ENCODE results near the gene SGCD.

Gene SGCD

DNA sequence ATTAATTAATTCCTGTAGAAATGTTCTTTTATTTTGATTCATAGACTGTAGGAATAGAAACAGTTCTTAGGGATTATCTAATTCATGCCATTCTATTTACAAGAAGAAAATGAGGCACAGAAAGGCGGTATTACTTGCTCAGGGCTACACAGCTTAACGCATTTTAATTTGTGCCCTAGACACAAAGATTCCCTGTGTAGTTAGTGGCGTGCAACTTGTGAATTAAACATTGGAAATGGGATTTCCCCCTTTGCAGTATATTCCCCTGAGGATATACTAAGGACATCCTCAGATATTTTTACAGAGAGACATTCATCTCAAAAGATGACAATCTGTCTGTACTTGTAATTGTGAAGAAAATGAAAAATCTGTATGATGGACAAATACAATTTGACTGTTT, 108.1 kb downstream of the SGCD start:
- TF ChIP-seq, protein P1, sequence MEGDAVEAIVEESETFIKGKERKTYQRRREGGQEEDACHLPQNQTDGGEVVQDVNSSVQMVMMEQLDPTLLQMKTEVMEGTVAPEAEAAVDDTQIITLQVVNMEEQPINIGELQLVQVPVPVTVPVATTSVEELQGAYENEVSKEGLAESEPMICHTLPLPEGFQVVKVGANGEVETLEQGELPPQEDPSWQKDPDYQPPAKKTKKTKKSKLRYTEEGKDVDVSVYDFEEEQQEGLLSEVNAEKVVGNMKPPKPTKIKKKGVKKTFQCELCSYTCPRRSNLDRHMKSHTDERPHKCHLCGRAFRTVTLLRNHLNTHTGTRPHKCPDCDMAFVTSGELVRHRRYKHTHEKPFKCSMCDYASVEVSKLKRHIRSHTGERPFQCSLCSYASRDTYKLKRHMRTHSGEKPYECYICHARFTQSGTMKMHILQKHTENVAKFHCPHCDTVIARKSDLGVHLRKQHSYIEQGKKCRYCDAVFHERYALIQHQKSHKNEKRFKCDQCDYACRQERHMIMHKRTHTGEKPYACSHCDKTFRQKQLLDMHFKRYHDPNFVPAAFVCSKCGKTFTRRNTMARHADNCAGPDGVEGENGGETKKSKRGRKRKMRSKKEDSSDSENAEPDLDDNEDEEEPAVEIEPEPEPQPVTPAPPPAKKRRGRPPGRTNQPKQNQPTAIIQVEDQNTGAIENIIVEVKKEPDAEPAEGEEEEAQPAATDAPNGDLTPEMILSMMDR (IDR thresholded peaks at IDR 0.05; ENCODE audit: control insufficient read depth, extremely low read depth, insufficient read depth), result no peak
- DNase-seq (ENCODE audit: low read depth), result no peak
- no peak overlapping the region for H3K4me3 ChIP-seq (ENCODE audit: low read depth, low read length)

DNA sequence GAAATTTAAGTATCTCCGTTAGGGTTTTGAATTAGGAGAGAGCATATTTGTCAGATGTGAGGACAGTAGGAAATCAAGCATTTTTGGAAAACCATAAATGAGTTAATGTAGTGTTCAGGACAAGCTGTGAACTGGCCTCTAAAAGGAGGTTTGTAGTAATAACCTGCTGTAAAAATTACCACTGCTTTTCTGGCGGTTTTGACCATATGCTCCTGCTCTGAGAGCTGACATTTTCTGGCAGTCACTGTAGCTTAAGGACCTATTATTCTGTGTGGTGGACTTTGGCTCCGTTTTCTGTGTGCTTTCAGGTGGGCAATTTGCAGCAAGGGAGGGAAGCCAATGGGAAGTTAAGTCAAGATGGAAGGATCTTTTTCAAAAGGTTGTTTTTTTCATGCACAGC, 111.1 kb downstream of the SGCD start:
- no peak overlapping the region for H3K4me3 ChIP-seq (ENCODE audit: low read depth, low read length)
- no peak for DNase-seq (ENCODE audit: low read depth)
- TF ChIP-seq, protein P1 (IDR thresholded peaks at IDR 0.05; ENCODE audit: control insufficient read depth, extremely low read depth, insufficient read depth), result no peak

DNA sequence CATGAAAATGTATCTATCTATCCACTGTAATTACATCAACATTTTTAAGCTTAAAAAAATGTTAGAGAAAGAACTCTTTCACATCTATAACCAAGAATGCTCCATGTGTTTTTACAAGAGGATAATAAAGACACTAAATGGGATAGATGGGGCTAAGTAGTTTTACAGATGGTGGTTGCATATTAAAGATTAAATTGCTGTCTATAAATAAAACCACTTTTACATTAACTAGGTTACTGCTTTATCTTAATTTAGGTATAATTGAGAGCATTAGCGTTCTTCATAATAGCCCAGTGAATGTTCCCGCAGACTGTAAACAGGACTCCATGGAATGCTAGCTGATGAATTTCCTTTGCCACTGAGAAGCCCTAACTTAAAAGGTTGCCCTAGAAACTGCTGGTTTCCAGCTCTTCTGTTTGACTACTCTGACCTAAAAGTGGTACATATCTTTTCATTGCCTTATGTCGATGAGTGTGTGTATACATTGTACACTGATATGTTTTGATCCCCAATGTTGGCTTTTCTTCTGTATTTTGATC, 117.9 kb downstream of the SGCD start:
- TF ChIP-seq, protein P1 (IDR thresholded peaks at IDR 0.05; ENCODE audit: control insufficient read depth, extremely low read depth, insufficient read depth), result no peak

DNA sequence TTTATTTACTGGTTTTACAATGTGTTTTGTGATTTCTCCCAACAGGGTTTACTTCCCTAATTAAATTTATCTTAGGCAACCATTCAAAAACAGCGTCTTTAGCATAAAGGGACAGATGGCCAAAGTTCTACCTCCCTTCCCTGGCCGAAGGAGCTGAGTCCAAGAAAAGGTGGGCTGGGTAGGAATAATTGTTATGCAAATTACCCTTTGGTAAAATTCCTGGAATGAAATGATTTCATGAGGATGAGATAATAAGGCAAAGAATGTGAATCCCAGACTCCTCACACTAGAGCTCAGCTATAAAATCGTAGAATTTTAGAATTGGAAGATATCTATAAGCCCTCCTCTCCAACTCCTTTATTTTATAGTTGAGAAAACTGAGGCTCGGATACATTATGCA, 119.6 kb downstream of the SGCD start:
- TF ChIP-seq, protein P1 (IDR thresholded peaks at IDR 0.05; ENCODE audit: control insufficient read depth, extremely low read depth, insufficient read depth), result no peak
- H3K4me3 ChIP-seq (ENCODE audit: low read depth, low read length), result no peak overlapping the region
- no peak for DNase-seq (ENCODE audit: low read depth)

More for the DNA sequence above, 117.9 kb downstream of the SGCD start:
- H3K4me3 ChIP-seq (ENCODE audit: low read depth, low read length), result no peak overlapping the region
- no peak for DNase-seq (ENCODE audit: low read depth)

DNA sequence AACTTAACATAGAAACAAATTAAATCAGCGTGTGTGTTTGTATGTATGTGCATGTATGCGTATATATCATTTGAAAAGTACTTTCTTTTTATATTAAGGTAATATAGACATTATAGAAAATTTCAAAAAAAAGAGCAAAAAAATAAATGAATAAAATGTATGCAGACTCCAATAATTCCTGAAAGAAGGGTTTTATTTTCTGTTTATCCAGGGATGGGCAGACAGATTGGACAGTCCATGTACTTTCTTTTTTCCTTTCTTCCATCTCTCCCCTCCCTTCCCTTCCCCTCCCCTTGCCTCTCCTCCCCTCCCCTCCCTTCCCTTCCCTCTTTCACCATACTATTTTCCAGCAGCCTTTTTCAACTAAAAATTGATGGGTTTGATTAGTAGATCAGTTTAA, 123.8 kb downstream of the SGCD start:
- TF ChIP-seq, protein P1 (IDR thresholded peaks at IDR 0.05; ENCODE audit: control insufficient read depth, extremely low read depth, insufficient read depth), result no peak
- DNase-seq (ENCODE audit: low read depth), result no peak
- H3K4me3 ChIP-seq (ENCODE audit: low read depth, low read length), result no peak overlapping the region

DNA sequence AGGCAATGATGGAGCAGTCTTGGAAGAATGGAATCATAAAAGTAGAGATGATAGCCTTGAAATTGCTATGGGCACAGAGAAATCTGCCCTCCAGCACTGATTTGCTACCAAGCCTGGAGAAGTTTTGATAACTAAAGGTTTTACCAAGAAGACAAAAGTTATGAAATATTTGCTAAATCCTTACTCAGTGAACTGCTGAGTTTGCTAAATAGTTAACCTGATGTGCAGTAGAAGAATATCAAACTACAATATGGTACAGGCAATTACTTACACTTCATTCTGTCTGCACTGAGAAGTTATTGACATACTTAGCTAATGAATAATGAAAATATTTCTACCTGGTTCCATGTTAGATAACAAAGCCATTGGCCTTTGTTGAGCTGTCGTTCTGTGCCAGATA, 124.5 kb downstream of the SGCD start:
- H3K4me3 ChIP-seq (ENCODE audit: low read depth, low read length), result no peak overlapping the region
- TF ChIP-seq, protein P1 (IDR thresholded peaks at IDR 0.05; ENCODE audit: control insufficient read depth, extremely low read depth, insufficient read depth), result no peak
- no peak for DNase-seq (ENCODE audit: low read depth)

DNA sequence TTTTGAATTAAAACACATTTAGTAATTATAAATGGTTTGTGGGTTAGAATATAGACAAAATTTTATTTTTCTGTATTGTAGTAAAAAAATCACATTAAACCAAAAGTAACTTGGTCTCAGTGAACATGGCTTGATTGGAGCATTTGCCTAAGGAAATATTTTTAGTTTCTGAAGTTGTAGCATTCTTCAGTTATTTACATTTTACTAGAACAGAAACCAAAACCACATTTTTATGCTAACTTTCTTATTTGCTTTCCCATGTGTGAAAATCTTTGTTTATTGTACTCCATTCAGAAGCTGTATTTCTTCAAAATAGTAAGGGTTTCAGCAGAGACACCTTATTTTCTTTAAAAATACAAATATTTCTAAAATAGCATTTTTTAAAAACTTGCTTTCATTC, 129.9 kb downstream of the SGCD start:
- no peak for DNase-seq (ENCODE audit: low read depth)
- no peak overlapping the region for H3K4me3 ChIP-seq (ENCODE audit: low read depth, low read length)
- TF ChIP-seq, protein P1 (IDR thresholded peaks at IDR 0.05; ENCODE audit: control insufficient read depth, extremely low read depth, insufficient read depth), result no peak
